Neuron (in vitro differentiated cells): ENCODE measurements around the gene WDR83.
"Not testable (repeated sequence)": the region's sequence is repeated elsewhere in the genome, so short reads cannot be mapped to it uniquely, and the experiment has no call there.

Experiments used
- H2AFZ ChIP-seq: one replicate; pipeline ENCODE4 v1.6.1; 2013; ENCODE audit warnings: low read depth, mild to moderate bottlenecking, inconsistent platforms, low read length, moderate library complexity
- H3K27me3 ChIP-seq: one replicate; pipeline ENCODE4 v1.6.1; 2013; ENCODE audit warnings: low read length; ENCODE audit not compliant: insufficient read depth
- H3K36me3 ChIP-seq: one replicate; pipeline ENCODE4 v1.6.1; 2013; ENCODE audit warnings: low read length; ENCODE audit not compliant: insufficient read depth
- H3K4me1 ChIP-seq: one replicate; pipeline ENCODE4 v1.6.1; 2013; ENCODE audit warnings: low read length; ENCODE audit not compliant: insufficient read depth
- H3K4me3 ChIP-seq: 2 replicates; pipeline ENCODE4 v1.5.1; 2013; ENCODE audit warnings: mild to moderate bottlenecking, low read length, moderate library complexity
- H3K9me3 ChIP-seq: one replicate; pipeline ENCODE4 v1.6.1; 2013; ENCODE audit warnings: low read length

WDR83 gene

DNA sequence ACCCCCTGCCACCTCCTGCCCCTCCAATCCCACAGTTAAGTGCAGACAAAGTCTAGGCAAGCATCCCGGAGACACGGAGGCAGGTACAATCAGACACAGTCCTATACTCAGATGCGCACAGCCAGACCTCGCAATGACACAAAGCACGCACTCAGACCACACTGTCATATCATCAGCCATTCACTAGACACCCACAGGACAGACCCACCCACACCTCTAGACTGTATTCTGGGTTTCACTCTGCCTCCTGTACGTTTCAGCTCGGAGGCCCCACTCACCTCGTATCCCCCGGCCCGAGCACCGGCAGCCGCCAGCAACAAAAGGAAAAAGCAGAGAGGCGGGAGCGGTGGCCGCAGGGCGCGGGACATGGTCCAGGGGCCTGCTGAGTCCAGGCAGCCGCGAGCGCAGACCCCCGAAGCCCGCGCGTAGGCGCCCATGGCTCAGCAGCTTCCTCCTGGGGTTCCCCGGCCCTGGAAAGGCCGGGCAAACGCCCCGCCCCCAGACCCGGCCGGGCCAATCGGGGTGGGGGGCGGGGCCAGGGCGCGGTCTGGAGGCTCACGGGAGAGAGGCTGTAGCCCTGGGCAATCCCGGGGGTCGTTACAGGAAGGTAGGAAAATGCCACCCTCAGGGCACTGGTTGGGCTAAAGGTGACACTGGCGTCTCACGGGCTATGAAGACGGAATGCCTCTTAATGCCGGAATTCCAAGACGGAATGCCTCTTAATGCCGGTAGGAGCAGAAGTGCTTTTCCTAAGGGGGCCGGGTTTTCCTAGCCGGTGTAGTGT, at the start of gene WDR83, which contains the start of gene MAN2B1:
Gene WDR83 (plus strand): TSS at position 543 of the 784 bp plus-strand sequence. CDS start 2,984 bp downstream, outside the sequence.
Gene MAN2B1 (minus strand): TSS at position 478 of the 784 bp plus-strand sequence. CDS start 41 bp downstream, at position 437.
- Histone ChIP-seq H3K4me3 (peak within 1 kb of the TSS; percentile 64), H3K4me1 (peaks cover 41% of the 10 kb centered on the region), H3K9me3 (no peaks in the 10 kb centered on the region), H3K27me3 (no peaks in the 10 kb centered on the region), H3K36me3 (peaks cover 36% of the 10 kb centered on the region), H2AFZ (peak within 1 kb of the TSS; percentile 84)

DNA sequence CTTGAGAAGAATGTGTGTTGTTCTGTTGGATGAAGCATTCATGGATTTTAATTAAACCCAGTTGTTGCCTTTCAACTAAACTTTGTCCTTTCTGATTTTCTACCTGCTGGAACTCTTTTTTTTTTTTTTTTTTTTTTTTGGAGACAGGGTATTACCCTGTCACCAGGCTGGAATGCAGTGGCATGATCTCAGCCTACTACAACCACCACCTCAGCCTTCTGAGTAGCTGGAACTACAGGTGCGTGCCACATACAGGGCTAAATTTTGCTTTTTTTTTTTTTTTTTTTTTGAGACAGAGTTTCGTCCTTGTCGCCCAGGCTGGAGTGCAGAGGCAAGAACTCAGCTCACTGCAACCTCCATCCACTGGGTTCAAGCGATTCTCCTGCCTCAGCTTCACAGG, 49.0 kb upstream of the WDR83 start:
- Histone ChIP-seq H2AFZ (no peak overlapping the region), H3K9me3 (peaks cover 23% of the 10 kb centered on the region), H3K4me1 (no peaks in the 10 kb centered on the region), H3K27me3 (no peaks in the 10 kb centered on the region), H3K4me3 (no peak overlapping the region), H3K36me3 (peaks cover 32% of the 10 kb centered on the region)

DNA sequence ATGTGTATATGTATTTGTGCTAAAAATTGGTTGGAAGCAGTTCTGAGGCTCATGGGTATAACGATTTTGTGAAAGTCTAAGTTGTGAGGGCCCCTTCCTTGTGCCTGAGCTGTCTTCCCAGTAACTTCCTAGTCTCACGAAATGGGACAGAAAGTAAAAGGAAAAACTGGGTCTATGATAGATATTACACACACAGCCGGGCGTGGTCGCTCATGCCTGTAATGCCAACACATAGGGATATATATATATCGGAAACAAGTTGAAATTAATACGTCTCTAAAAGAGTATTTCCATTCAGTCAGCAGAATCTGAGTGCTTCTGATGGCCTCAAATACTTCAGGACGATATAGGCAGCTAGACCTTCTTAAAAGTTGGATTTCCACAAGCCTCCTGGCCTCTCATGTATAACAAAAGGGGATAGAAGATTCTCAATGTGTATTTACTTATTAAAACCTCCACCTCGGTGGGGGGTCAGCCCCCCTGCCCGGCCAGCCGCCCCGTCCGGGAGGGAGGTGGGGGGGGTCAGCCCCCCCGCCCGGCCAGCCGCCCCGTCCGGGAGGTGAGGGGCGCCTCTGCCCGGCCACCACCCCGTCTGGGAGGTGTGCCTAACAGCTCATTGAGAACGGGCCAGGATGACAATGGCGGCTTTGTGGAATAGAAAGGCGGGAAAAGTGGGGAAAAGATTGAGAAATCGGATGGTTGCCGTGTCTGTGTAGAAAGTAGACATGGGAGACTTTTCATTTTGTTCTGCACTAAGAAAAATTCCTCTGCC, 45.2 kb upstream of the WDR83 start:
- H3K4me1 ChIP-seq, H2AFZ ChIP-seq, H3K4me3 ChIP-seq, H3K27me3 ChIP-seq: not testable (repeated sequence)
- peaks cover 34% of the 10 kb centered on the region for H3K9me3 ChIP-seq
- peaks cover 31% of the 10 kb centered on the region for H3K36me3 ChIP-seq

DNA sequence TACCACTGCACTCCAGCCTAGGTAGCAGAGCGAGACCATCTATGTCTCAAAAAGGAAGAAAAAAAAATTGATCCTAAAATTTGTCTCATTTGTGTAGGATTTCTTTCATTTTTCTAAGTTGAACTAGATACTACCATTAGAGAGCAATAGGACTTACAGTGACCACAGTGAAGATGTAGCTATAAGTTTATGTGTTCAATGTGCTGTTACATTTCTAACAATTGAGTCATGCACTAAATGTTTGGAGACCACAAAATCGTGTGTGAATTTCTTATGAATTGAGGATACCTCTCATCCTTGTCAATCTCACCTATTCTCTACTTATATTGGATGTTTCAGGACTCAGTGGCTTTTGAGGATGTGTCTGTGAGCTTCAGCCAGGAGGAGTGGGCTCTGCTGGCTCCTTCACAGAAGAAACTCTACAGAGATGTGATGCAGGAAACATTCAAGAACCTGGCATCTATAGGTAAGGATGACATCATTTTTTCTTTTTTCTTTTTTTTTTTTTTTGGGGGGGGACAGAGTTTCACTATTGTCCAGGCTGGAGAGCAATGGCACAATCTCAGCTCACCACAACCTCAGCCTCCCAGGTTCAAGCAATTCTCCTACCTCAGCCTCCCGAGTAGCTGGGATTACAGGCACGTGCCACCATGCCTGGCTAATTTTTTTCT, 43.1 kb upstream of the WDR83 start:
- Histone ChIP-seq H3K4me3 (no peak overlapping the region), H3K9me3 (peaks cover 45% of the 10 kb centered on the region), H3K4me1 (no peaks in the 10 kb centered on the region), H3K27me3 (no peaks in the 10 kb centered on the region), H2AFZ (no peak overlapping the region), H3K36me3 (peaks cover 41% of the 10 kb centered on the region)

DNA sequence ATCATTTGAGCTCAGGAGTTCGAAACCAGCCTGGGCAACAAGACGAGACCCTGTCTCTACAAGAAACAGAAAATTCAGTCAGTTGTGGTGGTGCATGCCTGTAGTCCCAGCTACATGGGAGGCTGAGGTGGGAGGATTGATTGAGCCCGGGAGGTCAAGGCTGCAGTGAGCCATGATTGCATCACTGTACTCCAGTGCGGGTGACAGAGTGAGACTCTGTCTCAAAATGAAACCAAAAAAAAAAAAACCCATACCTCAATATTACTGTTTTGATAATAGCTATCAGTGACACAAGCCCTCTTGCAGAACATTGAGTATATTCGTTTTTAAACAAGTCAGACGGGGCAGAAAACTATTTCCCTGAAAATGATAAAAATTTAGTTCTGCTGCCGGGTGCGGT, 39.6 kb upstream of the WDR83 start:
- H2AFZ ChIP-seq: no peak overlapping the region
- H3K4me3 ChIP-seq: no peak overlapping the region
- peaks cover 62% of the 10 kb centered on the region for H3K36me3 ChIP-seq
- H3K4me1 ChIP-seq: no peaks in the 10 kb centered on the region
- H3K9me3 ChIP-seq: peaks cover 63% of the 10 kb centered on the region
- H3K27me3 ChIP-seq: no peaks in the 10 kb centered on the region

GRCh38 chr19:12628040-12629022, 38.3 kb upstream of the WDR83 start:
- Histone ChIP-seq H3K27me3 (no peaks in the 10 kb centered on the region), H3K4me3 (no peak overlapping the region), H3K9me3 (peaks cover 58% of the 10 kb centered on the region), H3K4me1 (no peaks in the 10 kb centered on the region), H3K36me3 (peaks cover 60% of the 10 kb centered on the region), H2AFZ (no peak overlapping the region)

- Histone ChIP-seq H2AFZ (no peak overlapping the region), H3K4me1 (no peaks in the 10 kb centered on the region), H3K27me3 (no peaks in the 10 kb centered on the region), H3K9me3 (peaks cover 55% of the 10 kb centered on the region), H3K4me3 (no peak overlapping the region), H3K36me3 (peaks cover 53% of the 10 kb centered on the region)
Observed at GRCh38 chr19:12629215-12629614, 37.4 kb upstream of the WDR83 start.

DNA sequence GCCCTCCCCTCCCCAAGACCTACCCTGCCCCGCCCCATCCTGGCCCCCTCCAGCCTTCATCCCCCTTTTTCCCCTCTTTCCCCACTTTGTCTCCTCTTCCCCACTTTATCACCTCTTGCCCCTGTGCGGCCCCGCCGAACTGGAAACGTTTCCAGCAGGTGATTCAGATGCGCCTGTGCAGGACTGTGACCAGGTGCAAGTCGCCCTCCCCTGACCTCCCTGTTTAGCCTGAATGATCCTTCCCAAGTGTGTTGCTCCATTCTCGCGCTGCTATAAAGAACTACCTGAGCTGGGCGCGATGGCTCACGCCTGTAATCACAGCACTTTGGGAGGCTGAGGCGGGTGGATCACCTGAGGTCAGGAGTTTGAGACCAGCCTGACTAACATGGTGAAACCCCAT, 30.0 kb upstream of the WDR83 start:
- H3K9me3 ChIP-seq: peaks cover 9% of the 10 kb centered on the region
- no peaks in the 10 kb centered on the region for H3K36me3 ChIP-seq
- no peak overlapping the region for H2AFZ ChIP-seq
- H3K27me3 ChIP-seq: no peaks in the 10 kb centered on the region
- H3K4me1 ChIP-seq: no peaks in the 10 kb centered on the region
- H3K4me3 ChIP-seq: no peak overlapping the region

DNA sequence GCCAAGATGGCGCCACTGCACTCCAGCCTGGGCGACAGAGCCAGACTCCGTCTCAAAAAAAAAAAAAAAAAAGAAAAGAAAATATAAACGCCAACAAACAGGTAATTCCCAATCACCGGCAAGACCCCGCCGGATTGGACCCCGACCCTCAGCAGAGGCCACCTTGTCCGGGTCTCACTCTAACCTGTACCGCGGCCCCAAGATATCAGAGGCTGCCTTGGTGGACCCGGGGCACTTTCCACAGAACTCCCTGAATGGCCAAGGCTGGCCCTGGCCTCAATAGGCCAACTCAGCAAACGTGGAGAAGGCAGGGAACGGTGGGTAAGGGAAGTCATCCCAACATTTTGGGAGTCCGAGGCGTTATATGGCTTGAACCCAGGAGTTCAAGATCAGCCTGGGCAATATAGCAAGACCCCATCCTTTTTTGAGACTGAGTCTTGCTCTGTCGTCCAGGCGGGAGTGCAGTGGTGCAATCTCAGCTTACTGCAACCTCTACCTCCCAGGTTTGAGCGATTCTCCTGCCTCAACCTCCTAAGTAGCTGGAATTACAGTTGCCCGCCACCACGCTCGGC, 27.9 kb upstream of the WDR83 start:
- no peak overlapping the region for H3K4me3 ChIP-seq

GRCh38 chr19:12639901-12640613, 26.6 kb upstream of the WDR83 start:
- Histone ChIP-seq H2AFZ (no peak overlapping the region), H3K36me3 (no peaks in the 10 kb centered on the region), H3K9me3 (peaks cover 15% of the 10 kb centered on the region), H3K4me3 (no peak overlapping the region), H3K4me1 (no peaks in the 10 kb centered on the region), H3K27me3 (no peaks in the 10 kb centered on the region)

More for the DNA sequence above, 27.9 kb upstream of the WDR83 start:
- Histone ChIP-seq H3K27me3 (no peaks in the 10 kb centered on the region), H2AFZ (no peak overlapping the region), H3K4me1 (no peaks in the 10 kb centered on the region), H3K9me3 (peaks cover 15% of the 10 kb centered on the region), H3K36me3 (no peaks in the 10 kb centered on the region)

DNA sequence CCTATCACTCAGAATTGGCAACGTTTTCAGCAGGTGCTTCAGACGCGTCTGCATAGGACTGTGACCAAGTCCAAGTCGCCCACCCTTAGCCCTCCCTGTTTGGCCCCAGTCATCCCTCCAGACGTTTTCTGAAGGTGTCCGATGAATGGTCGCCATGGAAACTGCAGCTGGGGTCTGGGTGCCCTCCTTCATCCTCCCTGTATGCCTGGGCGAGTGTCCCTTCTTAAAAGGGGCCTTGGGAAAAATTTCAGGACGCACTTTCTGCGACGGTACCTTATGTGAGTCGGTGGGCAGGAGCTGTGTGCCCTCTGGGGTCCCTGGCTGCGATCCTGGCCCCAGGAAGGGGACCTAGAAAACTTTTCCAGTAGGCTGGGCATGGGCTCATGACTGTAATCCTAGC, 25.2 kb upstream of the WDR83 start:
- no peak overlapping the region for H3K4me3 ChIP-seq
- H2AFZ ChIP-seq: no peak overlapping the region
- H3K9me3 ChIP-seq: peaks cover 15% of the 10 kb centered on the region
- no peaks in the 10 kb centered on the region for H3K27me3 ChIP-seq
- no peaks in the 10 kb centered on the region for H3K4me1 ChIP-seq
- peaks cover 3% of the 10 kb centered on the region for H3K36me3 ChIP-seq
